ENCODE results near the gene GJA4.

DNA sequence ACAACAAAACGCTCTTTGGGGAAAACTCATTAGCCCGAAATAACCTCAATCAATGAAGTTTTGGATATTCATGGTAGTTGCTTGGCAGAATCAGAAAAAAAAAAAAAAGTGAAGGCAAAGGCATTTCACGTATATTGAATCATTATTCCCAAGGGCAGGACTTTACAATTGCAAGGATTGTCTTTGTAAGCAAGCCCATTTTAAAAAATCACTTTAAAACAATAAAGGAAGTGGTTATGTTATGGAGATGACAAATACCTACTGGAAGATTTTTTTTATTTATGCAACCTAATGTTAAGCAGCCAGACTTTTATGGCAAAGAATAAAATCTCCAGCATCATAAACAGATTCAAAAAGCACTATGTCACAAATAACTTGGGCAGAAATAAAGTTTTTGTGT is 23.9 kb upstream of the GJA4 start:
- TF ChIP-seq SP1 (IDR thresholded peaks at IDR 0.05; ENCODE audit: low read depth, low read length) (no peak), ZNF274 (IDR thresholded peaks at IDR 0.05; ENCODE audit: borderline replicate concordance, extremely low read depth, low read length) (no peak), POLR2A (IDR thresholded peaks at IDR 0.05; ENCODE audit: control extremely low read depth in 1 of 2, low read depth in 2 of 2, low read length in 2 of 2) (no peak), HDAC2 (IDR thresholded peaks at IDR 0.05; ENCODE audit: borderline replicate concordance in 1 of 2, low read depth in 2 of 2, low read length in 2 of 2) (no peak), TCF12 (IDR thresholded peaks at IDR 0.05; ENCODE audit: low read depth, low read length) (no peak), FOSL1 (IDR thresholded peaks at IDR 0.05; ENCODE audit: insufficient read depth, low read depth, low read length) (no peak), TEAD4 (IDR thresholded peaks at IDR 0.05; ENCODE audit: low read depth, low read length) (no peak), ASH2L (IDR thresholded peaks at IDR 0.05; ENCODE audit: low read length) (no peak), GTF2F1 (IDR thresholded peaks at IDR 0.05; ENCODE audit: borderline replicate concordance, low read depth, low read length) (no peak), RAD21 (IDR thresholded peaks at IDR 0.05 in 1 of 2, conservative IDR thresholded peaks at IDR 0.05 in 1 of 2; ENCODE audit: low read depth in 2 of 2, low read length in 2 of 2) (no peak), KDM5A (IDR thresholded peaks at IDR 0.05; ENCODE audit: low read length) (no peak)
- TF ChIP-seq, protein P1, sequence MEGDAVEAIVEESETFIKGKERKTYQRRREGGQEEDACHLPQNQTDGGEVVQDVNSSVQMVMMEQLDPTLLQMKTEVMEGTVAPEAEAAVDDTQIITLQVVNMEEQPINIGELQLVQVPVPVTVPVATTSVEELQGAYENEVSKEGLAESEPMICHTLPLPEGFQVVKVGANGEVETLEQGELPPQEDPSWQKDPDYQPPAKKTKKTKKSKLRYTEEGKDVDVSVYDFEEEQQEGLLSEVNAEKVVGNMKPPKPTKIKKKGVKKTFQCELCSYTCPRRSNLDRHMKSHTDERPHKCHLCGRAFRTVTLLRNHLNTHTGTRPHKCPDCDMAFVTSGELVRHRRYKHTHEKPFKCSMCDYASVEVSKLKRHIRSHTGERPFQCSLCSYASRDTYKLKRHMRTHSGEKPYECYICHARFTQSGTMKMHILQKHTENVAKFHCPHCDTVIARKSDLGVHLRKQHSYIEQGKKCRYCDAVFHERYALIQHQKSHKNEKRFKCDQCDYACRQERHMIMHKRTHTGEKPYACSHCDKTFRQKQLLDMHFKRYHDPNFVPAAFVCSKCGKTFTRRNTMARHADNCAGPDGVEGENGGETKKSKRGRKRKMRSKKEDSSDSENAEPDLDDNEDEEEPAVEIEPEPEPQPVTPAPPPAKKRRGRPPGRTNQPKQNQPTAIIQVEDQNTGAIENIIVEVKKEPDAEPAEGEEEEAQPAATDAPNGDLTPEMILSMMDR (IDR thresholded peaks at IDR 0.05; ENCODE audit: control extremely low read depth in 1 of 3, insufficient read depth in 1 of 3, low read depth in 1 of 3, low read length in 3 of 3): no peak
- TF ChIP-seq, protein P2, sequence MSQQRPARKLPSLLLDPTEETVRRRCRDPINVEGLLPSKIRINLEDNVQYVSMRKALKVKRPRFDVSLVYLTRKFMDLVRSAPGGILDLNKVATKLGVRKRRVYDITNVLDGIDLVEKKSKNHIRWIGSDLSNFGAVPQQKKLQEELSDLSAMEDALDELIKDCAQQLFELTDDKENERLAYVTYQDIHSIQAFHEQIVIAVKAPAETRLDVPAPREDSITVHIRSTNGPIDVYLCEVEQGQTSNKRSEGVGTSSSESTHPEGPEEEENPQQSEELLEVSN (IDR thresholded peaks at IDR 0.05): no peak
- TF ChIP-seq, protein P3, sequence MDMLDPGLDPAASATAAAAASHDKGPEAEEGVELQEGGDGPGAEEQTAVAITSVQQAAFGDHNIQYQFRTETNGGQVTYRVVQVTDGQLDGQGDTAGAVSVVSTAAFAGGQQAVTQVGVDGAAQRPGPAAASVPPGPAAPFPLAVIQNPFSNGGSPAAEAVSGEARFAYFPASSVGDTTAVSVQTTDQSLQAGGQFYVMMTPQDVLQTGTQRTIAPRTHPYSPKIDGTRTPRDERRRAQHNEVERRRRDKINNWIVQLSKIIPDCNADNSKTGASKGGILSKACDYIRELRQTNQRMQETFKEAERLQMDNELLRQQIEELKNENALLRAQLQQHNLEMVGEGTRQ (IDR thresholded peaks at IDR 0.05; ENCODE audit: low read length): no peak
